Measurements from ENCODE around the gene EXOC4.

GRCh38 chr7:133354546-133355324, 101.9 kb downstream of the EXOC4 start:
- no peak for TF ChIP-seq POLR2A (IDR thresholded peaks at IDR 0.05)
- TF ChIP-seq CTCF (IDR thresholded peaks at IDR 0.05) = no peak
- TF ChIP-seq POLR2AphosphoS5 (IDR thresholded peaks at IDR 0.05; ENCODE audit: insufficient read depth in 1 of 2, low read depth in 1 of 2) = no peak

Measured in vagina (tissue), 2 donors.